Measurements from ENCODE around the gene EDIL3.

The EDIL3 gene, protein sequence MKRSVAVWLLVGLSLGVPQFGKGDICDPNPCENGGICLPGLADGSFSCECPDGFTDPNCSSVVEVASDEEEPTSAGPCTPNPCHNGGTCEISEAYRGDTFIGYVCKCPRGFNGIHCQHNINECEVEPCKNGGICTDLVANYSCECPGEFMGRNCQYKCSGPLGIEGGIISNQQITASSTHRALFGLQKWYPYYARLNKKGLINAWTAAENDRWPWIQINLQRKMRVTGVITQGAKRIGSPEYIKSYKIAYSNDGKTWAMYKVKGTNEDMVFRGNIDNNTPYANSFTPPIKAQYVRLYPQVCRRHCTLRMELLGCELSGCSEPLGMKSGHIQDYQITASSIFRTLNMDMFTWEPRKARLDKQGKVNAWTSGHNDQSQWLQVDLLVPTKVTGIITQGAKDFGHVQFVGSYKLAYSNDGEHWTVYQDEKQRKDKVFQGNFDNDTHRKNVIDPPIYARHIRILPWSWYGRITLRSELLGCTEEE

DNA sequence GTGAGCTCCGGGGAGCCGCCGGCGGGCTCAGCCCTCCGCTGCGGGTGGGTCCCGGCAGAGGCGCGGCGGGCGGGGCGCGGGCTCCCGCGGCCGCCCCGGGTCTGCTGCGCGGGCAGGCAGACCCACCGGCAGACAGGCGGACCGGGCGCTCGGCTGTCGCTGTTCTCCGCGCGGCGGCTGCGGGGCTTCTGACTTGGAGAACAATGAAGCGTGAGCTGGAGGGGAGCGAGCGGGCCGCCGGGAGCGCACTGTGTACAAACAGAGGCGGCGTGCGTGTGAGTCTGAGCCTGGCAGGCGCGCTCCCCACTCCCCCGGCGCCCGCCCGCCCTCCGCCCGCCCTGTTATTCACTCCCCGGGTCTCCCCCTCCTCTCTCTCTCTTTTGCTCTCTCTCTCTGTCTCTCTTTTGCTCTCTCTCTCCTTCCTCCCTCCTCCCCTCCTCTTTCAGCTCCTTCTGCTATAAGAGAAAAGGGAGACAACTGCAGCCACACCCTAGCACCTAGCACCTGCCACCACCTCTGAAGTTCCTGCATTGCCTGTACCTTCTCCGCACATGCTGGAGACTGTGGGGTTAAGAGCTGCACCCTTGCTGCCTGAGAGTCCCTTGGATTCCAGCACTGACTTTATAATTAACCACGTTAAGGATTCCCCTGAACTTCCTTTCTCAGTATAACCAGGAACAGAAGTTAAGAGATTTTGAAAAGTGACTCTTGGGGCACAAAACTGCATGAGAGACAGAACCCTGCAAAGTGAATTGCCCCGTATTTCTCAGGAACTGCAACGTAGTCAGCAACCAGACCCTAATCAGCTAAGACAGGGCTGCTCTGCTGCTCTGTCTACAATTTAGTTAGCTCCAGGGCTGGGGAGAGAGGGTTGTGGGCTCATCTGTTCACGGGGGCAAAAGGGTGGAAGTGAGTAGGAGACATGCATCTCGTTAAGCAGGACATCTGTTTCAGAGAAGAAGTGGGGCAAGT, at the start of gene EDIL3:
TSS of gene EDIL3 (minus strand) at position 277 of the 972 bp plus-strand sequence. CDS start 506 bp downstream, outside the sequence.
- DNase-seq, result no peak

DNA sequence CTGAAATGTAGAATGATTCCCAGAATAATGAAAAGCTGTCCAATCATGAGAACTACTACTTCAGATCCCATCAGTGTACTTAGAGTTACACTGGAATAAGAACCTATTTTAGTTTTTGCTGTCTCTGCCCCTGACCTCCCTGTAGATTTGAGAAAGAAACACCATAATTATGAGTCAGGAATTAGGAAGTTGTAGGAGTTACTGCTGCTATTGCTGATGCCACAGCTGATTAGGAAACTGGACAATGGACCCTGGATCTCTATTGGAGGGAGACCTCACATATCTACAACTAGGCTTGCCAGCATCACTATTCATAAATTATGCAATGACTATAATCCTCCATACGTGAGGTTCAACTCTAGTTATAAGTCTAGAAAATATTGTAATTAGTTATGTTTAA, 48.8 kb upstream of the EDIL3 start:
- no peak for DNase-seq

DNA sequence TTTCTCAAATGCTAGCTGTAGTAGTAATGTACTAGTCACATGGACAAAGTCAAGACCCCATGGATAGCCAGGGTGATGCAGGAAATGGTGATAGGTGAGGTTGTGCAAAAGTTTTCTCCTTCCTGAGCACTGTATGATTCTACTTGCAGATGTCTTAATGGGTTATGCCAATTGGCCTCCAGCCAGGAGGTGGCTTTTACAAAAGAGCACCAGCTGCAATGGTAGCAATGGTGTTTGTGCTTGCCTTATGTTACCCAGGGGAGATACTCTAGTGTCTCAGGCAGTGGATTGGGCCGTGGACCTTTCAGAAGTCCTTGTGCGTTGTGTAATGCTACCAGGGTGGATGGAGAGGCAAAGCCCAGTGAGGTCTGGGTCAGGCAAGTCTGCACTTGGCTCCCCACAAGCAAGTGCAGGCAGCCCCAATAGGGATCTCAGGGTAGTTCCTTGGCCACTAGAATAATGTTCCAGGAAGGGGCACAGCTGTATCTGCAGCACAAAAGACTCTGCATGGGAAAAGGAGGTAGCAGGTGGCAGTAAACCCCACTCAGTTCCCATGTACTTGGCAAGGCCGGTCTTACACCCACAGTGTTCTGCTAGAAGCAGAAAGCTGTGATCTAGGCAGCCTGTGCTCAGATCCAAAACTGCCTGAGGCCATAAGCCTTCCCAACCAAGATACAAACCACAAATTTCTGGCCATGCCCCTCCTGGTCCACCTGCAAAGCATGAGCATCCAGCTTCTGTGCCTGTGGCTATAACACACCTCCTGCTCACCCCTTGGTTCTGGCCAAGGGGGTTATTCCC, 46.4 kb upstream of the EDIL3 start:
- no peak for DNase-seq

DNA sequence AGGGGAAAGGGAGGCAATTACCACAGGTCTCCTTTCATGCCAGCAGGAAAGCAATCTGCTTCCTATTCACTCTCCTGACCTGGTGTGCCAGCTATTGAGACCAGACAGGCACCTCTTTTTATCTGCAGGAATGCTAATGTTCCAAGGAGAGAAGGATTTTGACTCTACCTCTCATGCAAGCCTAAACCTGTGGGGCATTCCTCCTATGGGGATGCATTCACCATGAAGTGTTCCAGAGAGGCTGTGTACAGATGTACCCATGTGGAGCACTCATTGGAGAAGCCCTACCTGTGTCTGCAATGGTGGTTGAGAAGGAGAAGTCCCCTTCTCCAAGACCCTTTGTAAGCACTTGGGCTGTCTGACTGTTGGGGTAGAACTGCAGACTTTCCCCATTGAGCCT, 45.4 kb upstream of the EDIL3 start:
- DNase-seq, result no peak

DNA sequence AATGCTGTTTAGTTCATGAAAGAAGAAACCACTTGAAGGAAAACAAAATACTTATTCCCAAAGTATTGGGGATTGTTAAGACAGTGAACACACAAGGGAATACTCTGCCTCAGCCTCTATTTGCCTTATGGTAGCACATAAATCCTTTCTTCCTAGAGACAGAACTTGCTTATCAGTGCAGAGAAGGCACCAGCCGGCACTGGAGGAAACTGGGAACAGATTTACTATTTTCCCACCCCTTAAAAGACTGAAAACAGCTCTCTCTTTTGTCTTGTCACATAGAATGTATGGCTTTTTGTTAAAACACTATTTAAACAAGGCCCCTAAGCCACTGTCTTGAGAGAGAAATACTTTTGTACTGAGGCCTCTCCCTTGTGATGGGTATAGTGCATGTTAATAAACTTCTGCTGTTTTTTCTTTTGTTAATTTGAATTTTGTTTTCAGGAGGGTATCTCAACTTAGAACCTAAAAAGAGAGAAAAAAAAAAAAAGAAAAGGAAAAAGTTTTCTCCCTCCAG, 40.7 kb upstream of the EDIL3 start:
- DNase-seq, result no peak

DNA sequence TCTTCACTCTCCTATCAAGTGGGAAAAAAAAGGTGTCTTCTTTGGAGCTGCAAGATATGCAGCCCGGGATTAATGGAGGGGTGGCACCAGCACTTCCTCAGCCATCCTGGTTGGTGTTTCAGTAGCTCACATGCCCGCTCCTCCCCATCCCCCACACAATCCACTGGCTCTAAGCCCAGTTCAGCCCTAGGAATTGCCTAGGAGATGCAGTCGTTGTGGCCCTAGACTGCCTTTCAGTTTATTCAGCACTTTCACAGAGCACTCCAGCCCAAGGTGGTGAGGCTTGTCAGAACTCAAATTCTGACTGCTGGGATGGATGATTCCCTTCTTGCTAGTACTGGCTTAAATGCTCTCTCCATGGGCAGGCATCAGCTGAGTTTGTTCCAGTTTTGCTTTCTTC, 35.1 kb upstream of the EDIL3 start:
- DNase-seq, result no peak

DNA sequence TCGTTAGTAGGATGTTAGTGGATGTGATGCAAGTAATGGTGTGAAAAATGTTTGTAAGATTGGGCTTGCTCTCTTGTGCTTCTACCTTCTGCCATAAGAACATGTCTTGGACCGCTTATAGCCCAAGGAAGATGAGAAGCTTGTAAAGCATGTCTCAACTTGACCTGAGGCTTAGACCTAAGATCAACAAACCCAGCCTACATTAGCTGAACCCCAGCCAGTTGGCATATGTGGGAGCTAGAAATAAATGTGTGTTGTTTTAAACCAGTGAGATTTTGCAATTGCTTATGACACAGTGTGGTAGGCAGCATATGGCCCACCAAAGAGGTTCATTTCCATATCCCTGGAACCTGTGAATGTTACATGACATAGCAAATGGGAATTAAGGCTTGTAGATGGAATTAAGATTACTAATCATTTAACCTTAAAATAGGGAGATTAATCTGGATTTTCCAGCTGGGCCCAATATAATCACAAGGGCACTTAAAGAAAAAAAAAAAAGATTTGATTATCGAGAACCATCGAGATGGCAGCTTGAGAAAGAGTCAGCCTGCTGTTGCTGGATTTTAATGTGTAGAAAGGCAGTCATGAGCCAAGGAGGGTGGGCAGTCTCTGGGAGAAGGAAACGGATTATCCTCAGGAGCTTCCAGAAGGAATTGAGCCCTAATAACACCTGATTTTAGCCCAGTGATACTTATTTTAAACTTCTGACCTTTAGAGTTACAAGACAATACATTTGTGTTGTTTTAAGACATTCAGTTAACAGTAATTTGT, 27.3 kb upstream of the EDIL3 start:
- DNase-seq, result no peak

DNA sequence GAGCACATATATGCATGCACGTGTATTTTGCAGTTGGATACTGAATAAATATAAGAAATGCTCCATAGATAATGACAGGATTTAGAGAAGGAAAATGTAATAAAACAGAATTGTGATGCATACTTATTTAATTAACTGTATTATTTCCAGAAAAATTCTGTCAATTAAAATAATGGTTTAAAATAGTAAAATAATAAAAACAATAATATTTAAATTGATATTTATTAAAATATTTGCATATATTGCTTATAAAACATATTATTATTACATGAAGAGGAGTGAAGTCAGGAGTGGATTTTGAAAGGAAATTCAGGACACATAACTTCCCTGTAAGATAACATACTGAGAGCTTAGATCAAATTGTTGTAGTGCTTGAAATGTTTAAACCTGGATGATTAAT, 21.4 kb upstream of the EDIL3 start:
- DNase-seq, result no peak

DNA sequence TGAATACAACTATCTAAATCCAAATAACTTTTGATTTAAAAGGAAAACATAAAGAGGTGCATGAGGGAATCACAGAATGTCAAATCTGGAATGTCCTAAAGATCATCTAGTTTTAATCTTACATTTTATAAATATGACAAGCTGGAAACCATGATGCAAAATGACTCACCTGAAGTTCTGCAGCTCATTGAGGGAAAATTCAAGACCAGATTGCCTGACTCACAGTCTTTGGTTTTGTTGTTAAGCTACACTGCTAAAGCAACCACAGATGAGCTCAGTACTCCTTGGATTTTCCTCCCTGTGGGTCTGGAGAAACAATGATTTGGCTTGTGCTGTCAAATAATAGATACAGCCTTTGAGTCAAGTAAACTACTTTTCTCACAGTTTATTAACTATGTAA, 19.1 kb upstream of the EDIL3 start:
- no peak for DNase-seq

DNA sequence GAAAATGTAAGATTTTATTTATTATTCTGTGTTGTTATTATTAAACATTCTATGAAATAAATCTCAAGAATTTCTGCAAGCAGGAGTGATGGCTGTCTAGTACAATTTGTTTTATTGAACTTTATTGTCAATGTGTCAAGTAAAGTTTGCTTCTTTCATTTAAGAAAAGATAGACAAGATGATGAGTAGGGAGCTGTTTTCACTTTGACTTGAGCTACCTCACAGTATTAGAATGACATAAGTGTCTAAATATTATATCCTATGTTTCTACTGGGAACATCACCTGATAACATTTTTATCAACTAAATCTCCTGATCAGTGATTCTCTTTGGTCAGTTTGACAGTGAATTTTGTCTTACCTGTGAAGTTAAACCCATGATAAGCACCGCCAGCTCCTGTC, 12.7 kb upstream of the EDIL3 start:
- no peak for DNase-seq

DNA sequence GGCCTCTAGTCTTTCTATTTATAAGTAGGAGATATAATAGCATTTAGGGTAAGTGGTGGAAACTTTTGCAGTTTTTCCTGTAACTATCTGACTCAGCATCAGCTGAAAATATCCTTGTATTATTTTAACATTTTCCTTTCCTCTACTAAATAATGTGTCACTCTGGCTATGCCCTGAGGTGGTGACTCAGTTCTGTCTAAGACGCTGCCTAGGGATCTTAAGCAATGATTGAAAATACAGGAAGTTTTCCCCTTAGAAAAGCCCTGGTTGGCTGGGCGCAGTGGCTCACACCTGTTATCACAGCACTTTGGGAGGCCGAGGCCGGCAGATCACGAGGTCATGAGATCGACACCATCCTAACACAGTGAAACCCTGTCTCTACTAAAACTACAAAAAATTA, 9.3 kb upstream of the EDIL3 start:
- no peak for DNase-seq

DNA sequence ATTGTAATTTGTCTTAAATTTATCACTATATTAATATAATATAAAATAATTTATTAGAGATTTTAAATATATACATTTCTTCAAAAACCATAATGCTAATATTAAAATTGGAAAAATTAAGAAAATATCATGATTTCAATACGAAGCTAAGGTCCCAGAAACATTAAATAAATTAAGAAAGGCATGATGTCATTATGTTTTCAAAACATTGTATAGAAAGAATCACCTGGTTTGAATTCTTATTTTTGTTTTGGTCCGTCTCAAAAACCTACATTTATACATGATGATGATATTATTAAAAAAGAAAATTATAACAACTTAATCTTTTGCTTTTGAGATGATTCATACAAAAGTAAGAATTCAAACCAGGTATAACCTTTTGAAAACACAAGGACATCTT, 8.2 kb upstream of the EDIL3 start:
- DNase-seq, result no peak

DNA sequence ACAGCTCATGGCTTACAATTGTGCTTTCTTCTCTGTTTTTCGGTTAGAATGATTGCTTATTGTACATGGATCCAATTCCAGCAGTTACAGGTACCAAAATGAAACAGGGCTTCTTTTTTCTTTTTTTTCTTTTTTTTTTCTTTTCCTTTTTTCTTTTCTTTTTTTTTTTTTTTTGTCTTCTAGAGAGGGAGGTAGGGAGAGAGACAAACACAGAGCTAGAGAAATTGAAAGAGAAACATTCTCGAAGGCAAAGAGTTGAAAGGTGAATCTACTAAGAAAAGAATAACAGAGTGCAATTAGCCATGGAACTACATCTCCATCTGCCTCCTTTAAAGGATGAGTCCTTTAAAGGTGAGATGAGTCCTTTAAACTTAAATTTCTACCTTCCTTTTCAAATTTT, 1.0 kb upstream of the EDIL3 start:
- no peak for DNase-seq

DNA sequence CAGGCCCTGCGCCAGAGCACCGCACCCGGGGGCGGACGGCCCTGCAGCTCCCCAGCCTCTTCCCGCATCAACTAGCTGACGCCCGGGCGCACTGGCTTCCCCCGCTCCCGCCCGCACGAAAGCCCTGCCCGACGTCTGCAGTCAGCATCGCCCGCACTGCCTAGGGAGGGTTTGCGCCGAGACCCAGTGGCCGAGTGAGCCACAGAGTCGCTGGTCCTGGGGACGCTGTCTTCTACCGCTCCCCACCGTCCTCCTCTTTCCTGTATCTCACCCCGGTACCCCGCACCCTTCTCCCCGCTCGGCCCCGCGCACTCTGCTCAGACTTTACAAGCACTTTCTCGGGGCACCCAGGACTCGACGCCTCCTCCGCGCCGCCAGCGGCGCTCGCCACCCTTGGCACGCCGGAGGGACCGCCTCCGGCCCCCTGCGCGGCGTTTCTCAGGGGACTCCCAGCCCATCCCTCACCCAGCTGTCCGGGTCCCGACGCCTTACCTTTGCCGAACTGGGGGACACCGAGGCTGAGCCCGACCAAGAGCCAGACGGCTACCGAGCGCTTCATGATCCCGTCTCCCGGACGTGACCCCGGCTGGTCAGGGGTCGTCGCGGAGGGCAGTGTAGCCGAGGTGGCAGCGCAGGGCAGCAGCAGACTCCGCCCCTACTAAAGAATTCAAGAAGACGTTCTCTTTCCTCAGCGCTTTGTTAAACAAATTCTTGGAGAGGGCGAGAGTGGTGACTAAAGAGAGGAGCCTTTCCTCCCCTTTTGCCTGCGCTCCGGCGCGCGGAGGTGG, 670 bp downstream of the EDIL3 start:
- no peak for DNase-seq

DNA sequence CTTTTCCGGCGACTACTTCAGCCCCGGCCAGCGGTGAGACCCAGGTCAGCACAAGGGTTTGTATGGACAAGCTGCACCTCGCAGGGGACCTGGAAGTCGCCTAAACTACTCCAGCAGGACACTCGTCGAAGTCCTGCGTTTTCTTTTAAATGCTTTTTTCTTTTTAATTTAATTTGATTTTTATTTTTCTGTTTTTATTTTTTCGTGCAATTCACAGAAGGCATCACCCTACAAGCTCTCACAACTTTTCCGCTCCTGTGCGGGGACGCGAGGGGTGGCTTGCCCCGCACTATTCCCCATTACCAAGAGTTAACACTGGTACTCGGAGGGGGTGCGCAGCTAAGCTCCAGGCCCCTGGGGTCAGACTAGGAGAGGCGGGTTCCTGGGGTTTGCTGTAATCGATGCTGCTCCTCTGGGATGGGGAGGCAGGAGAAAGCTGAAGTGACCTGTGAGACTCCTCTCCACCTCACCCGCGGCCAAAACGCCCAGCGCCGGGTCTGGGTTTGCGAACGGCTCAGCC, 1.3 kb downstream of the EDIL3 start:
- no peak for DNase-seq

DNA sequence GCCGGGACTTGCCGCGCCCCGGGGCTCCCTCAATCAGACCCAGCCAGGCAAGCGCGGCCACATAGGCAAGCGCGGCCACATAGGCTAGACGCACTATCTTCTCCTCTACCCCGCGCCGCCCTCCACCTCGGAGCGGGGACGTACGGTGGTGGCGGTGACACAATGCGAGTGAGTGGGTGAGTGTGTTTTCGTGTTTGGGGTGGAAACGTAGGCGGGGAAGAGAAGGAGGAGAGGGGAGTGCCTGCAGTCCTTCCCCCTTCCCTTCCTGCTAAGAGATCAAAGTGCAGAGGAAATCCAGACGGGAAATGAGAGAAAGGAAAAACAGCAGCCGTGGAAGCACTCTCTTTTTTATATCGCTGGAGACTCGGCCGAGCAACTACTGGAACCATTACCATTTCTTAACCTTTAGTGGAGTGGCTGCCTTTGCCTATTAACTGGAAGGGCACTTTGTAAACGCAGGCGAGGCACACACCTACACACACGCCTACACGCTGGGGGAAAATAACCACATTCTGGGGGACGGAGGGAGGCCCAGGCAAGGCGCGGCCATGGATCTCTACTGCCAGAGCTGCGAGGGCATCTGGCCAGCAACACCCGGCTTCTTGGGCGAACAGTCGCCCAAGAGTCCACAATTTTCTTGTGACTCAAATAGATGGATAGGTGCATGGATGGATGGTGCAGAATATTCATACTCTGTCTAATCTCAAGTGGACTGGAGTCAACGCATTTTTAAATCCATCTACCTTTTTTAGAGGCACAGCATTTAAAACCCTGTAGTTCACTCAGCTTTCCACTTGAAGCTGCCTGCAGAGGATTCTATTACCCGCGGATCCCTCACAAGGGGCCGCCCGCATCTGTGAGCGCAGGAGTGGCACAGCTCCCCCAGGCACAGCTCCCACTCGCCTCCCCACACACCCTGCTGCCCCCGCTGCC, 2.1 kb downstream of the EDIL3 start:
- DNase-seq, result no peak

DNA sequence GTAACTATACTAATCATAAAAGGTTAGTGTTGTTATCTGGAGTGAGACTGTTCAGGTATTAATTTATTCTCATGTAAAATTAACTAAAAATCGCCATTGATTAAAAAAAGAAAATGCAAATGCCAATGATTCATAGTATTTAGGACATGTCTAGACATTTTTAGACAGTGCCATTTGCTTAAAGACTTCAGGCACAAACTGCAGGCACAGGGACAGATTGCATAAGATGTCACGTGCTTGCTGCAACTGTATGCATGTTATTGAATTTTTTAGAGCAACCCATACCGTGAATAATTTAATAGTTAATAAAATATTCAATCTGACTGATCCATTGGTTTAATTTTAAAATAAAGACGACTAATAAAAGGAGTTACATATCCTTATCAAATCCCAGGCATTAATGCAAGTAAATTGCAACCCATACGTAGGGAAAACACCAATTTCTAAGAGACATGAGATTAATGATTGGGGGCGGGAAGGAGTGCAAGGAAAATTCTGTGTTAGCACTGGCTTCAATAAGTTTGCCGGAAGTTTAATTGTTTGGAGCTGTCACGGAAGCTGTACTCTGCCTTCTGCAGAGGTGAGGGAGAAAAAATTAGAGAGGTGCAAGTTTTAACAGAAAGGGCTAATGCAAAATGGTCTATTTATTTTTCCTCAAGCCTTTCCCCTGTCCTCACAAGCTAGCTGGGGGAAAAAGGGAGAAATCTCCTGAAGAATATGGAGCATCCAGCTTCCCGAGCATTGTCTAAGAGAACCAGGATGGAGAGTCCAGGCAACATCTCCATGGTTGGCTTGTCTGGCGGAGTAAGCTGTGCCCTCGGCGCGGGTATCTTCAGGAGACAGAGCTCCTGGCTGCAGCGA, 2.9 kb downstream of the EDIL3 start:
- no peak for DNase-seq

DNA sequence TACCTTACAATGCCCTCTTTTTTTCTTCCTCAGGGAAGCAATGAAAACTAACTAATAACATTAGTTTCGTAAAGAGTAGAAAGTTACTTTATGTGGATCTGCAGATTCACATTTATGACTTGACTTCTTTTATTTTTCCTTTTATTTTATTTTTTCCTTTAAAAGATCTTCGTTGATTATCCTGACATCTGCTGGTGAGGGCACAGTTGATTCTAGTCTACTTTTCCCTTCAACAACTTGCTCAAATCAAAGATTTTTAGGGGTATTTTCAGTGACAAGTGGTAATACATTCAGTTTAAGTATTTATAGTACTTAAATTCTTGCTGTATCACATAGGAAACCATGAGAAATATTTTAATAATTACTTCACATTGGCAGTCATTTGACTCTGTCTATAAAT, 4.9 kb downstream of the EDIL3 start:
- DNase-seq, result no peak

DNA sequence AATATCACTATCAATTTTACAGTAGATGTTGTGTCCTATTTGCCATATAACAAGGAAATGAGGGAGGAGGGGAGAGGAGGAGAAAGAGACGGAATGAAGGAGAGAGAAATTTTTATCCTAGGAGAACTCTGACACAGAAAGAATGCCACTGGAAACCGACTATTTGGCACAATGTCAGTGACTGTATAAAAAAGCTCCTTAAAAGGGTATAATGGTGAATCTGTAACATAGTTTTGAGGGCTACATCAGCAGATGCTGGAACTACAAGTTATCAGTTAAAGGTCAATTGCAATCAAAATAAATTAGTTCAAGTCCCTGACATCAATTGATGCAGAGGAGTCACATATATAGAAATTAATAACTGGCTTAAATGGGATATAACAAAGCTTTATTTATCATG, 5.7 kb downstream of the EDIL3 start:
- DNase-seq, result no peak

All from activated effector memory CD4-positive, alpha-beta T cell treated with Interleukin-2 at 50 U/mL for 16 hours (primary cell).